Neural progenitor cell (in vitro differentiated cells): Measurements from ENCODE around the gene GMCL2.

Source experiments
- EZH2 ChIP-seq: fragments of 200-600 bp; sonication (generic); IDR thresholded peaks from 2 replicates; pipeline ENCODE4 v1.6.1; 2017; ENCODE audit warnings: antibody characterized with exemption, mild to moderate bottlenecking, moderate library complexity
- EZH2phosphoT487 ChIP-seq: fragments of 200-600 bp; sonication (generic); IDR thresholded peaks from 2 replicates; pipeline ENCODE4 v1.6.1; 2017; ENCODE audit warnings: antibody characterized with exemption
- TF ChIP-seq, protein P1 (sequence below): fragments of 200-600 bp; sonication (generic); IDR thresholded peaks from 2 replicates; pipeline ENCODE4 v1.5.1; 2017; ENCODE audit warnings: antibody characterized with exemption, mild to moderate bottlenecking

DNA sequence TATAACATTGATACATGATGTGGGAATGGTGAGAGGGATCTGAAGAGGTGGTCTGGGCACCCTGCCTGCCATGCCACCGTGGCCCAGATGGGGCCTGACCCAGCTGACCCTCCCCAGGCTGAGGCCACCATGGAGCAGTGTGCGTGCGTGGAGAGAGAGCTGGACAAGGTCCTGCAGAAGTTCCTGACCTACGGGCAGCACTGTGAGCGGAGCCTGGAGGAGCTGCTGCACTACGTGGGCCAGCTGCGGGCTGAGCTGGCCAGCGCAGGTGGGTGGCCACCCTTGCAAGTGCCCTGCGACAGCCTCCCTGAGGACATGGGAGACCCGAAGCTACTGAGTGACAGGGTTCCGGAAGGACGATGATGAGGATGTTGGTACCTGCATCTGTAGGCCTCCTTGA, 49.2 kb downstream of the GMCL2 start:
- TF ChIP-seq, protein P1, sequence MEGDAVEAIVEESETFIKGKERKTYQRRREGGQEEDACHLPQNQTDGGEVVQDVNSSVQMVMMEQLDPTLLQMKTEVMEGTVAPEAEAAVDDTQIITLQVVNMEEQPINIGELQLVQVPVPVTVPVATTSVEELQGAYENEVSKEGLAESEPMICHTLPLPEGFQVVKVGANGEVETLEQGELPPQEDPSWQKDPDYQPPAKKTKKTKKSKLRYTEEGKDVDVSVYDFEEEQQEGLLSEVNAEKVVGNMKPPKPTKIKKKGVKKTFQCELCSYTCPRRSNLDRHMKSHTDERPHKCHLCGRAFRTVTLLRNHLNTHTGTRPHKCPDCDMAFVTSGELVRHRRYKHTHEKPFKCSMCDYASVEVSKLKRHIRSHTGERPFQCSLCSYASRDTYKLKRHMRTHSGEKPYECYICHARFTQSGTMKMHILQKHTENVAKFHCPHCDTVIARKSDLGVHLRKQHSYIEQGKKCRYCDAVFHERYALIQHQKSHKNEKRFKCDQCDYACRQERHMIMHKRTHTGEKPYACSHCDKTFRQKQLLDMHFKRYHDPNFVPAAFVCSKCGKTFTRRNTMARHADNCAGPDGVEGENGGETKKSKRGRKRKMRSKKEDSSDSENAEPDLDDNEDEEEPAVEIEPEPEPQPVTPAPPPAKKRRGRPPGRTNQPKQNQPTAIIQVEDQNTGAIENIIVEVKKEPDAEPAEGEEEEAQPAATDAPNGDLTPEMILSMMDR = no peak
- TF ChIP-seq EZH2 (no peak), EZH2phosphoT487 (no peak)
